Measurements from ENCODE around the gene SIN3B. TPM values are rescaled to one million over a fixed set of nuclear protein-coding genes. Genes with fewer than 3 reads are reported as not detected.

The SIN3B gene
- total and polyA plus RNA-seq, 2 donors from 2014 or later: 12.2 to 62.0 TPM

- H3K4me1 ChIP-seq (ENCODE audit: control insufficient read depth in 2 of 3, insufficient read depth in 2 of 3, low read depth in 1 of 3, low read length in 3 of 3): peaks cover 0 to 2% (median 0%) of the 10 kb centered on the region in 3 donors
- no peak overlapping the region for H3K9ac ChIP-seq (ENCODE audit: low read length in 3 of 3)
- DNase-seq: no peak
These were observed 58.4 kb downstream of the SIN3B start for GRCh38 chr19:16887353-16888265.

GRCh38 chr19:16888629-16889365, 59.6 kb downstream of the SIN3B start, which contains the start of gene F2RL3:
F2RL3 (plus strand) TSS chr19:16888999; CDS start chr19:16889190, 191 bp downstream.
- H3K4me3 ChIP-seq (ENCODE audit: low read length in 3 of 3): peak within 1 kb of the TSS in 2 of 3 donors; percentile 9 to 39
- H3K9ac ChIP-seq (ENCODE audit: low read length in 3 of 3): peak within 1 kb of the TSS in 1 of 3 donors; percentile 34
- H3K4me1 ChIP-seq (ENCODE audit: control insufficient read depth in 2 of 3, insufficient read depth in 2 of 3, low read depth in 1 of 3, low read length in 3 of 3): peaks cover 0 to 2% (median 0%) of the 10 kb centered on the region in 3 donors
- H3K36me3 ChIP-seq (ENCODE audit: control insufficient read depth in 2 of 3, insufficient read depth in 3 of 3, low read length in 3 of 3): no peaks in the 10 kb centered on the region
- H3K27me3 ChIP-seq (ENCODE audit: control insufficient read depth, insufficient read depth, low read length): no peaks in the 10 kb centered on the region
- no peak for TF ChIP-seq CTCF (IDR thresholded peaks at IDR 0.05; ENCODE audit: borderline replicate concordance, extremely low read depth, insufficient read depth)
- H3K9me3 ChIP-seq (ENCODE audit: control insufficient read depth in 2 of 3, insufficient read depth in 1 of 3, low read length in 3 of 3): no peaks in the 10 kb centered on the region
- peak within 1 kb of the TSS; percentile 61 to 63 for H3K27ac ChIP-seq (ENCODE audit: low read depth in 2 of 2, low read length in 2 of 2)
- DNase-seq (peak; percentile 38 to 85 (median 76)), FAIRE-seq (no peak)
- intact Hi-C loops (cut with DNase I): no loop called here

More at GRCh38 chr19:16887353-16888265, 58.4 kb downstream of the SIN3B start:
- intact Hi-C loops (cut with DNase I): no loop called here
- Histone ChIP-seq H3K4me3 (ENCODE audit: low read length in 3 of 3) (no peak overlapping the region), H3K27me3 (ENCODE audit: control insufficient read depth, insufficient read depth, low read length) (no peaks in the 10 kb centered on the region), H3K9me3 (ENCODE audit: control insufficient read depth in 2 of 3, insufficient read depth in 1 of 3, low read length in 3 of 3) (peaks cover 0 to 4% (median 0%) of the 10 kb centered on the region in 3 donors), H3K27ac (ENCODE audit: low read depth in 2 of 2, low read length in 2 of 2) (peak overlapping the region; percentile 22 to 75), H3K36me3 (ENCODE audit: control insufficient read depth in 2 of 3, insufficient read depth in 3 of 3, low read length in 3 of 3) (no peaks in the 10 kb centered on the region)
- FAIRE-seq: no peak
- TF ChIP-seq CTCF (IDR thresholded peaks at IDR 0.05; ENCODE audit: borderline replicate concordance, extremely low read depth, insufficient read depth): no peak

GRCh38 chr19:16889366-16889882, 60.2 kb downstream of the SIN3B start:
- DNase-seq: peak in 2 of 5 donors; percentile 21 to 53
- TF ChIP-seq CTCF (IDR thresholded peaks at IDR 0.05; ENCODE audit: borderline replicate concordance, extremely low read depth, insufficient read depth): no peak

More at GRCh38 chr19:16889366-16889882, 60.2 kb downstream of the SIN3B start:
- H3K4me1 ChIP-seq (ENCODE audit: control insufficient read depth in 2 of 3, insufficient read depth in 2 of 3, low read depth in 1 of 3, low read length in 3 of 3): peaks cover 0 to 2% (median 0%) of the 10 kb centered on the region in 3 donors
- no peak for FAIRE-seq
- peak overlapping the region; percentile 61 to 63 for H3K27ac ChIP-seq (ENCODE audit: low read depth in 2 of 2, low read length in 2 of 2)
- peak overlapping the region in 2 of 3 donors; percentile 9 to 39 for H3K4me3 ChIP-seq (ENCODE audit: low read length in 3 of 3)
- H3K9ac ChIP-seq (ENCODE audit: low read length in 3 of 3): peak overlapping the region in 1 of 3 donors; percentile 34
- H3K36me3 ChIP-seq (ENCODE audit: control insufficient read depth in 2 of 3, insufficient read depth in 3 of 3, low read length in 3 of 3): no peaks in the 10 kb centered on the region
- no peaks in the 10 kb centered on the region for H3K9me3 ChIP-seq (ENCODE audit: control insufficient read depth in 2 of 3, insufficient read depth in 1 of 3, low read length in 3 of 3)
- H3K27me3 ChIP-seq (ENCODE audit: control insufficient read depth, insufficient read depth, low read length): no peaks in the 10 kb centered on the region
- intact Hi-C loops (cut with DNase I): no loop called here
